HL-60 (cell line): ENCODE results near the gene COPG1.

ENCODE experiments used
- DNase-seq, 2 experiments: peaks; one replicate each; pipeline ENCODE4 v3.0.0-alpha.2; 2010 to 2020; ENCODE audit warnings: low read depth in 1 of 2, low spot score in 1 of 2
- H3K27ac ChIP-seq: fragments of 250-450 bp; sonication (Bioruptor Pico); replicated peaks from 2 replicates; pipeline ENCODE4 v1.5.1; 2020; ENCODE audit warnings: mild to moderate bottlenecking, moderate library complexity
- H3K27me3 ChIP-seq: fragments of 250-450 bp; sonication (Bioruptor Pico); 2 replicates; pipeline ENCODE4 v1.5.1; 2021; ENCODE audit warnings: mild to moderate bottlenecking, moderate library complexity; ENCODE audit not compliant: insufficient read depth, poor library complexity, severe bottlenecking
- H3K4me3 ChIP-seq: replicated peaks from 2 replicates; pipeline ENCODE4 v1.5.1; 2011; ENCODE audit warnings: mild to moderate bottlenecking, control low read depth, low read length; ENCODE audit not compliant: insufficient read depth
- CTCF ChIP-seq: IDR thresholded peaks from one replicate; pipeline ENCODE4 v1.5.1; 2011; ENCODE audit warnings: low read length, control low read depth, inconsistent platforms; ENCODE audit not compliant: insufficient read depth
- GABPA ChIP-seq: IDR thresholded peaks from 2 replicates; pipeline ENCODE4 v1.6.1; 2012; ENCODE audit warnings: low read depth
- POLR2AphosphoS5 ChIP-seq: IDR thresholded peaks from 2 replicates; pipeline ENCODE4 v1.6.1; 2012; ENCODE audit warnings: low read depth
- REST ChIP-seq: IDR thresholded peaks from 2 replicates; pipeline ENCODE4 v1.6.1; 2012; ENCODE audit warnings: low read depth; ENCODE audit not compliant: insufficient replicate concordance
- SPI1 ChIP-seq: IDR thresholded peaks from 2 replicates; pipeline ENCODE4 v1.6.1; 2012; ENCODE audit warnings: low read depth, mild to moderate bottlenecking, borderline replicate concordance

Gene COPG1

GRCh38 chr3:129276385-129276784 lies 27.0 kb downstream of the COPG1 start:
- H3K27me3 ChIP-seq = no peaks in the 10 kb centered on the region
- TF ChIP-seq SPI1 (no peak), CTCF (no peak), REST (no peak), POLR2AphosphoS5 (no peak), GABPA (no peak)
- no peak overlapping the region for H3K4me3 ChIP-seq
- no peak for DNase-seq
- H3K27ac ChIP-seq = no peak overlapping the region

- H3K4me3 ChIP-seq = no peak overlapping the region
- peak in 1 of 2 experiments; percentile 5 for DNase-seq
- TF ChIP-seq SPI1 (no peak), CTCF (no peak), GABPA (no peak), REST (no peak), POLR2AphosphoS5 (no peak; the same call in 1 of the 2 replicates)
- H3K27me3 ChIP-seq = no peaks in the 10 kb centered on the region
- H3K27ac ChIP-seq = peak overlapping the region; percentile 70
Observed at GRCh38 chr3:129277829-129278271, 28.4 kb downstream of the COPG1 start.

GRCh38 chr3:129278439-129278965 lies 29.1 kb downstream of the COPG1 start, which contains the start of gene HMCES:
Gene HMCES, plus strand, starts transcription at chr3:129278870. Its CDS starts 863 bp downstream, at chr3:129279733.
- peak within 1 kb of the TSS; percentile 70 for H3K27ac ChIP-seq
- H3K27me3 ChIP-seq = no peaks in the 10 kb centered on the region

More at GRCh38 chr3:129278439-129278965, 29.1 kb downstream of the COPG1 start, which contains the start of gene HMCES:
- no peak for TF ChIP-seq SPI1
- TF ChIP-seq CTCF = no peak
- peak; percentile 54 for TF ChIP-seq POLR2AphosphoS5
- TF ChIP-seq GABPA = no peak
- peak; percentile 71 to 90 for DNase-seq
- H3K4me3 ChIP-seq = peak within 1 kb of the TSS; percentile 77
